Nephron progenitor cell (in vitro differentiated cells): ENCODE data around the gene SHB.

Experiments
- DNase-seq: peaks from one replicate; pipeline ENCODE4 v3.0.0; 2021
- H3K27ac Mint-ChIP-seq: 2 replicates; pipeline ENCODE4 v1.8.0; 2021; ENCODE audit warnings: mild to moderate bottlenecking, moderate library complexity, mixed read lengths
- H3K27me3 Mint-ChIP-seq: 2 replicates; pipeline ENCODE4 v1.8.0; 2021; ENCODE audit warnings: mild to moderate bottlenecking, low read depth, mixed read lengths; ENCODE audit not compliant: poor library complexity
- H3K36me3 Mint-ChIP-seq: 2 replicates; pipeline ENCODE4 v1.8.0; 2021; ENCODE audit warnings: low read depth, mixed read lengths
- H3K4me1 Mint-ChIP-seq: 2 replicates; pipeline ENCODE4 v1.8.0; 2021; ENCODE audit warnings: mixed read lengths
- H3K4me3 Mint-ChIP-seq: 2 replicates; pipeline ENCODE4 v1.8.0; 2021; ENCODE audit warnings: mild to moderate bottlenecking, moderate library complexity, mixed read lengths
- H3K9me3 Mint-ChIP-seq: 2 replicates; pipeline ENCODE4 v1.8.0; 2021; ENCODE audit warnings: mild to moderate bottlenecking, moderate library complexity, mixed read lengths
- CTCF ChIP-seq: fragments of 200-600 bp; sonication (generic); IDR thresholded peaks from 2 replicates; pipeline ENCODE4 v1.5.0; 2021; ENCODE audit warnings: antibody characterized with exemption

Gene SHB

DNA sequence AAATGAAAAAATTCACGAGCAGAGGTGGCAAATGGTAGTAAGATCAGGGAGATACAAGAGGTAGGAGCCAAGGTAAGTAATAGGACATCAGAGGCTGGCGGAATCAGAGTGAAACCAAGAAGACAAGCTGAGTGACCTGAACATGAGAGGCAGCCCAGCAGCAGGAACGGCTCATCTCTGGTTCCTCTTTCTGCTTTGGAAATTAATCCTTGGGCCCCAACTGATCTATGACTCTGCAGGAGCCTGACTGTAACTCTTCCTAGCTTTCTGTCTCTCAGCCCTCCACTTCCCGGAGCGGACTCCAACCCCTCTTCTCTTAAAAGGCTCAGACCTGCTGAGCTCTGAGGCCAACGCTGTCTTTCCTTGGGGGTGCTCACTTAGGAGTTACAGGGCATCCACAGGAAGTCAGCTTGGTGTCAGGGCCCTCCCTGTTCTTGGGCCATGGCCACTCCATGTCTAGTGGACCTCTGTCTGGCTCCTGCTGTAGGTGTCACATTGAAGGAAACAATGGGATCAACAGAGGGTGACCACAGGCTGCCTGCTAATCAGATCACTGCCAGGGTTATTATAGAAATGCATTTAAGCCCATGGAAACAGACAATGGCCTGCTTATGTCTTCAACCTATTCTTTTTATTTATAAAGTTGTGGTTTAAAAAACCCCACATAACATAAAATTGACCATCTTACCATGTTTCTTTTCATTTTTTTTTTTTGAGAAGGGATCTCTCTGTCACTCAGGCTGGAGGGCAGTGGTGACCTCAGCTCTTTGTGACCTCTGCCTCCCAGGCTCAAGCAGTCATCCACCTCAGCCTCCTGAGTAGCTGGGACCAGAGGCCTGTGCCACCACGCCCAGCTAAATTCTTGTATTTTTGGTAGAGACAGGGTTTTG lies 22.5 kb upstream of the SHB start:
- no peak for DNase-seq
- no peak for TF ChIP-seq CTCF

DNA sequence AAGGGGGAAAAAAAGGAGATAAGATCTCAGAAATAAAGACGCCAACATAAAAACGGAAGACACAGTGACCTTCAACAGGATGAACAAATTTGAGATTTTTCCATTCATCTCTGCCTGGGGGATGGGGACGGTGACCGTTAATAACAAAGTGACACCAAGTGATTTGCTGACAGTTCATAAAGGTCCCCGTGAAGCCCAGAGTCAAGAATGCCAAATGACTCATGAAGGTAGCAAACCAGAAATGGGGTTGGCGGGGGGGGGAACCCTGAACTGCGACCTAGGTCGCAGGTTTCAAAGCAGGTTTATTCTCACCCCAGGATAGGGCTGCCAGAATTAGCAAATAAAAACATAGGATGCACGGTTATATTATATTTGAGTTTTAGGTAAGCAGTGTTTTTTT lies 21.1 kb upstream of the SHB start:
- DNase-seq: no peak
- H3K36me3 Mint-ChIP-seq: no peaks in the 10 kb centered on the region
- H3K4me3 Mint-ChIP-seq: no peak overlapping the region
- no peak overlapping the region for H3K27ac Mint-ChIP-seq
- H3K9me3 Mint-ChIP-seq: no peaks in the 10 kb centered on the region
- peaks cover 48% of the 10 kb centered on the region for H3K4me1 Mint-ChIP-seq
- peaks cover 3% of the 10 kb centered on the region for H3K27me3 Mint-ChIP-seq
- no peak for TF ChIP-seq CTCF

More for the DNA sequence above, 22.5 kb upstream of the SHB start:
- no peaks in the 10 kb centered on the region for H3K9me3 Mint-ChIP-seq
- H3K4me3 Mint-ChIP-seq: no peak overlapping the region
- peaks cover 42% of the 10 kb centered on the region for H3K4me1 Mint-ChIP-seq
- no peaks in the 10 kb centered on the region for H3K36me3 Mint-ChIP-seq
- peaks cover 3% of the 10 kb centered on the region for H3K27me3 Mint-ChIP-seq
- H3K27ac Mint-ChIP-seq: peak overlapping the region; percentile 41

- Mint-ChIP-seq H3K36me3 (no peaks in the 10 kb centered on the region), H3K4me3 (no peak overlapping the region), H3K27me3 (peaks cover 3% of the 10 kb centered on the region), H3K27ac (no peak overlapping the region), H3K4me1 (peaks cover 43% of the 10 kb centered on the region), H3K9me3 (no peaks in the 10 kb centered on the region)
- no peak for DNase-seq
- no peak for TF ChIP-seq CTCF
Measured at GRCh38 chr9:38089387-38090165, 20.5 kb upstream of the SHB start.

DNA sequence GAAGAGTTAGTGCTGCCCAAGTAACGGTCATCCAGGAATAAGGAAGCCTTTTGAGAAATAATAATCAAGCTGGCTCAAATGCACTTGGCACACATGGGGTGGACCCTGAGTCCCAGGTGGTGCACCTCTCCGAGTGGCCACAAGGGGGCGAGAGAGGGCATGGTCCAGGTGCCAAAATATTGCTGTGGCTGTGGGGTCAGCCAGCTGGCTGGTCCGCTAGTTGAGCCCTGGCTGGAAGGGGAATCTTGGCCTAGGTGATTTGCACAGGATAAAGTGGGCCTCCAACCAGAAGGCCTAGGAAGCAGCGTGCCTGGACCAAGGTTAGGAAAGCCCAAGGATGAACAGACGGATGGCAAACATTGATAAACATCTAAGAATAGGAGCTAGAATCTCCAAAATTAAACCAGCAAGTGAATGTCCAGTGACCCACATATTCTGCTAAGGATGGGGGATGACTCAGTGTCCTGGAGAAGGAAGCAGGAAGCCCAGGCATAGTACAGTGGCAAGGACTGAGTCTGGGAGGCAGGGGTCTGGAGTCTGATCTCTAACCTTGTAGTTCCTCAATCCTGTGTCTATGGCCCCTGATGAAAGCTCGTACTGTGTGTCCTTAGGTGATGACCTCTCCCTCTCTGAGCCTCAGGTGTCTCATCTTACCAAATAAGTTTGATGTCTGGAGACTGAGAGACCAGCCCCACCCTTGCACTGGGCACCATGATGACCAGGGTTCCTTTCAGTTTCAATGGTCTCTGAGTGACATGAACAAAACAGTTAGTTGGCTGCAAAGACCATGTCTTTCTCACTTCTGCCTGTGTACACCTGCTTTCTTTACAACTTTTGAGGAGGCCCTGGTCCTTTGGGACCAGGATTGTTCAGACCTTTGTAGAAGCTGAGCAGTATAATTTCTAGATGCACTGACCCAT lies 19.2 kb upstream of the SHB start:
- peak; percentile 95 for TF ChIP-seq CTCF
- Mint-ChIP-seq H3K27ac (no peak overlapping the region), H3K27me3 (peaks cover 3% of the 10 kb centered on the region), H3K4me1 (peaks cover 43% of the 10 kb centered on the region), H3K4me3 (no peak overlapping the region), H3K9me3 (no peaks in the 10 kb centered on the region), H3K36me3 (no peaks in the 10 kb centered on the region)
- peak; percentile 91 for DNase-seq

GRCh38 chr9:38086496-38086895 lies 17.5 kb upstream of the SHB start:
- Mint-ChIP-seq H3K27me3 (peaks cover 3% of the 10 kb centered on the region), H3K27ac (no peak overlapping the region), H3K4me1 (peaks cover 45% of the 10 kb centered on the region), H3K9me3 (no peaks in the 10 kb centered on the region), H3K4me3 (no peak overlapping the region), H3K36me3 (no peaks in the 10 kb centered on the region)
- TF ChIP-seq CTCF: no peak
- no peak for DNase-seq
